ENCODE results near the gene APBA2.

GRCh38 chr15:28936081-28936480 is 50.3 kb downstream of the APBA2 start:
- TF ChIP-seq CTCF (conservative IDR thresholded peaks at IDR 0.05), result no peak
- TF ChIP-seq ZFX (IDR thresholded peaks at IDR 0.05), result no peak

Data from C4-2B (cell line).